PC-3 (cell line): ENCODE data around the gene MACROH2A1. TPM values are rescaled to one million over a fixed set of nuclear protein-coding genes. Genes with fewer than 3 reads are reported as not detected.

Experiments
- ATAC-seq: fragments of 200-7000 bp; cut with Tn5 transposase; 2 replicates; pipeline ENCODE4 v1.9.1; 2020; ENCODE audit warnings: mild to moderate bottlenecking, moderate library complexity
- BruUV-seq: library from RNA; stranded (reverse); fragments of 400-500 nt; replicated peaks from 2 replicates; lab custom pipeline; 2021; lab: Mats Ljungman, UMichigan
- CTCF ChIA-PET: fragments of 300-600 bp; sonication (Branson Sonifier 250); formaldehyde crosslinking; loops from one replicate; lab custom pipeline; 2022; ENCODE audit warnings: antibody characterized with exemption; lab: Charles Lee
- POLR2A ChIA-PET: fragments of 300-600 bp; sonication (Branson Sonifier 250); formaldehyde crosslinking; loops from one replicate; lab custom pipeline; 2022; ENCODE audit warnings: antibody characterized with exemption; ENCODE audit not compliant: unreplicated experiment; lab: Charles Lee
- DNase-seq: peaks from one replicate; pipeline ENCODE4 v3.0.0-alpha.2; 2015
- H2AFZ ChIP-seq: fragments of 300-600 bp; sonication (generic); 2 replicates; pipeline ENCODE4 v1.6.0; 2016; ENCODE audit warnings: antibody characterized with exemption, low read length
- H3F3A ChIP-seq: fragments of 300-600 bp; sonication (generic); one replicate; pipeline ENCODE4 v1.6.0; 2017; ENCODE audit warnings: antibody characterized with exemption, low read length, control low read depth, mild to moderate bottlenecking; ENCODE audit not compliant: unreplicated experiment
- H3K27ac ChIP-seq: fragments of 300-600 bp; sonication (generic); 2 replicates; pipeline ENCODE4 v1.5.1; 2016; ENCODE audit warnings: mild to moderate bottlenecking, low read length
- H3K27me3 ChIP-seq: fragments of 300-600 bp; sonication (generic); 2 replicates; pipeline ENCODE4 v1.6.1; 2016; ENCODE audit warnings: low read length, mixed read lengths
- H3K36me3 ChIP-seq: fragments of 300-600 bp; sonication (generic); 2 replicates; pipeline ENCODE4 v1.6.1; 2016; ENCODE audit warnings: low read depth, mixed run types, low read length, mixed read lengths
- H3K4me1 ChIP-seq: fragments of 300-600 bp; sonication (generic); 2 replicates; pipeline ENCODE4 v1.5.1; 2016; ENCODE audit warnings: low read length; ENCODE audit not compliant: insufficient read depth
- H3K4me2 ChIP-seq: fragments of 300-600 bp; sonication (generic); 2 replicates; pipeline ENCODE4 v1.6.0; 2016; ENCODE audit warnings: low read length
- H3K4me3 ChIP-seq: fragments of 300-600 bp; sonication (generic); 2 replicates; pipeline ENCODE4 v1.5.1; 2016; ENCODE audit warnings: mild to moderate bottlenecking, low read length, mixed read lengths
- H3K79me2 ChIP-seq: fragments of 300-600 bp; sonication (generic); 2 replicates; pipeline ENCODE4 v1.6.1; 2017; ENCODE audit warnings: low read length, mixed read lengths
- H3K9ac ChIP-seq: fragments of 300-600 bp; sonication (generic); 2 replicates; pipeline ENCODE4 v1.6.0; 2016; ENCODE audit warnings: mild to moderate bottlenecking, low read length
- H3K9me2 ChIP-seq: fragments of 300-600 bp; sonication (generic); replicated peaks from 2 replicates; pipeline ENCODE4 v1.6.1; 2016; ENCODE audit warnings: mixed run types, low read length, mixed read lengths
- H3K9me3 ChIP-seq: fragments of 300-600 bp; sonication (generic); 2 replicates; pipeline ENCODE4 v1.6.1; 2016; ENCODE audit warnings: low read length, mixed read lengths
- H4K20me1 ChIP-seq: fragments of 300-600 bp; sonication (generic); 2 replicates; pipeline ENCODE4 v1.6.1; 2016; ENCODE audit warnings: low read length, mixed read lengths
- EZH2 ChIP-seq: fragments of 300-600 bp; sonication (generic); IDR thresholded peaks from one replicate; pipeline ENCODE4 v1.6.1; 2017; ENCODE audit warnings: antibody characterized with exemption, mild to moderate bottlenecking, low read length; ENCODE audit not compliant: unreplicated experiment
- EZH2phosphoT487 ChIP-seq: fragments of 300-600 bp; sonication (generic); IDR thresholded peaks from 2 replicates; pipeline ENCODE4 v1.6.1; 2018; ENCODE audit warnings: mild to moderate bottlenecking, antibody characterized with exemption, low read length, borderline replicate concordance
- intact Hi-C: fragments of 100-400 bp; cut with micrococcal nuclease; formaldehyde crosslinking; loops from 2 replicates; pipeline ENCODE4 v1.9.0; 2023
- total RNA-seq: library from RNA; depleted of rRNA; stranded (reverse); fragments of >200 nt; gene quantifications from 2 replicates; pipeline ENCODE4 v1.2.3, GENCODE V29; 2014
- TF ChIP-seq, protein P1 (sequence below): fragments of 300-600 bp; sonication (generic); conservative IDR thresholded peaks from 2 replicates; pipeline ENCODE4 v1.5.1; 2017; ENCODE audit warnings: antibody characterized with exemption, low read depth, mild to moderate bottlenecking, low read length

The MACROH2A1 gene
- total RNA-seq, 1 experiment from 2014 or later, result 388 TPM

GRCh38 chr5:135385576-135385975, 13.5 kb downstream of the MACROH2A1 start:
- Histone ChIP-seq H3F3A (no peaks in the 10 kb centered on the region), H3K27me3 (no peaks in the 10 kb centered on the region), H3K9me2 (no peaks in the 10 kb centered on the region), H3K4me2 (no peak overlapping the region), H3K36me3 (peaks cover 63% of the 10 kb centered on the region), H3K4me3 (no peak overlapping the region), H3K27ac (no peak overlapping the region), H3K79me2 (peaks cover 85% of the 10 kb centered on the region), H2AFZ (no peak overlapping the region), H3K9ac (no peak overlapping the region), H4K20me1 (0 out of 2 replicates have a peak, but pooled peaks cover 16% of the 10 kb centered on the region), H3K9me3 (no peaks in the 10 kb centered on the region), H3K4me1 (peaks cover 21% of the 10 kb centered on the region)
- CTCF ChIA-PET, result no interaction called here
- ATAC-seq (no peak), DNase-seq (no peak)
- POLR2A ChIA-PET, result no interaction called here
- intact Hi-C loops, result no loop called here
- no TSS peak for BruUV-seq
- TF ChIP-seq EZH2 (no peak), EZH2phosphoT487 (no peak)
- TF ChIP-seq, protein P1, sequence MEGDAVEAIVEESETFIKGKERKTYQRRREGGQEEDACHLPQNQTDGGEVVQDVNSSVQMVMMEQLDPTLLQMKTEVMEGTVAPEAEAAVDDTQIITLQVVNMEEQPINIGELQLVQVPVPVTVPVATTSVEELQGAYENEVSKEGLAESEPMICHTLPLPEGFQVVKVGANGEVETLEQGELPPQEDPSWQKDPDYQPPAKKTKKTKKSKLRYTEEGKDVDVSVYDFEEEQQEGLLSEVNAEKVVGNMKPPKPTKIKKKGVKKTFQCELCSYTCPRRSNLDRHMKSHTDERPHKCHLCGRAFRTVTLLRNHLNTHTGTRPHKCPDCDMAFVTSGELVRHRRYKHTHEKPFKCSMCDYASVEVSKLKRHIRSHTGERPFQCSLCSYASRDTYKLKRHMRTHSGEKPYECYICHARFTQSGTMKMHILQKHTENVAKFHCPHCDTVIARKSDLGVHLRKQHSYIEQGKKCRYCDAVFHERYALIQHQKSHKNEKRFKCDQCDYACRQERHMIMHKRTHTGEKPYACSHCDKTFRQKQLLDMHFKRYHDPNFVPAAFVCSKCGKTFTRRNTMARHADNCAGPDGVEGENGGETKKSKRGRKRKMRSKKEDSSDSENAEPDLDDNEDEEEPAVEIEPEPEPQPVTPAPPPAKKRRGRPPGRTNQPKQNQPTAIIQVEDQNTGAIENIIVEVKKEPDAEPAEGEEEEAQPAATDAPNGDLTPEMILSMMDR, result no peak

DNA sequence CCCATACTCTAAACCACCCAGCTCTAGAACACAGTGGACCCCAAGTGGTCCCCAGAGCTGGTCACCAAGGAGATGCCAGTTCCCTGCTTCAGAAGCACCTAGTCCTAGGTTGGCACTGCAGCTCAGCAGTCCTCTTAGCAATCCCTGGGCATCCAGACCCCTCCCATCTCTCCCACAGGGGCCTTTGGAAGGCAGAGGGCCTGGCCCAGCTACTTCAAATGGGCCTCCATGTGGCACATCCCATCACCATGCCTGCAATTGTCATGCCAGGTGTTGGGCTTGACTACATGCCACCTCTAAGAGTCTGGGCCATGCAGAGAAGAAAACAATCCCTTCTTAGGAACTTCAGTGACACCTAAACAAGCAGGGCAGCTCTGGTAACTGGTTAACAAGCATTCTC, 14.1 kb downstream of the MACROH2A1 start:
- ChIA-PET POLR2A (no interaction called here), CTCF (no interaction called here)
- H3K36me3 ChIP-seq, result peaks cover 70% of the 10 kb centered on the region
- TF ChIP-seq, protein P1, result no peak
- TF ChIP-seq EZH2, result no peak
- TF ChIP-seq EZH2phosphoT487, result no peak
- no peak for ATAC-seq
- no peak for DNase-seq
- no peaks in the 10 kb centered on the region for H3K9me2 ChIP-seq
- no TSS peak for BruUV-seq
- no peak overlapping the region for H3K27ac ChIP-seq
- no peaks in the 10 kb centered on the region for H3F3A ChIP-seq
- no peak overlapping the region for H3K4me3 ChIP-seq
- intact Hi-C loops, result no loop called here
- no peaks in the 10 kb centered on the region for H3K27me3 ChIP-seq
- H4K20me1 ChIP-seq, result 0 out of 2 replicates have a peak, but pooled peaks cover 11% of the 10 kb centered on the region
- no peak overlapping the region for H3K4me2 ChIP-seq
- H3K9ac ChIP-seq, result no peak overlapping the region
- peaks cover 84% of the 10 kb centered on the region for H3K79me2 ChIP-seq
- no peak overlapping the region for H2AFZ ChIP-seq
- no peaks in the 10 kb centered on the region for H3K9me3 ChIP-seq
- H3K4me1 ChIP-seq, result peaks cover 21% of the 10 kb centered on the region

DNA sequence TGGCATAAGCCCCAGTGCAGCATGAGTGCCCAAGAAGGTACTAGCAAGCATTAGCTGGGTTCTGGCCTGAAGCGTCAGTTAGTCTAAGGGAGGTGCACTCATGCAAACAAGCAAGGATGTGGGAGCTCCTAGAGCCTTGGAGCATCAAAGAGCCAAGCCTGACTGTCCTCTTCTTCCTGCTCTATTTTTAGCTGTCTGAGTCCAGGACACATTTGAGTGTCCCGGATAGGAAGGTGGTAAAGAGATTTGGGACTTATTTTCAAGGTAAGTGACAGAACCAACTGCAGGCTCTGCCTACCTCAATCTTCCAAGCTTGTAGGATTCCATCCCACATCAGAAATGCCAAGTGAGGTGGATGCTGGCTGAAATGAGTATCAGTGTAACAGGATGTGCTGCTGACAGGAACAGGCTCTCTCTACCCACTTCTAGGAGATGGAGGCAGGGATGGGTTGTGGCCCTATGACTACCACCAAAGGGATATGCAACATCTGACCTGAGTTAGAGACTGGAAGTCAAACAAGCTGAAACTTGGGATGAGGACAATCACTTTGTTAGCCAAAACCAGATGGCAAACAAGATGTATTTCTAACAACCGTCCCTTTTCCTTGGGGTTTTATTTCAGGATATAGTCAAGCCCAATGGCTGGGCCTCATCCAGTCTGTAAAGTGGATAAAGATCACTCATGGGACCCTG, 15.1 kb downstream of the MACROH2A1 start:
- no peak overlapping the region for H3K9ac ChIP-seq
- DNase-seq (no peak), ATAC-seq (no peak)
- peaks cover 21% of the 10 kb centered on the region for H3K4me1 ChIP-seq
- BruUV-seq, result no TSS peak
- peaks cover 74% of the 10 kb centered on the region for H3K36me3 ChIP-seq
- H3K4me2 ChIP-seq, result no peak overlapping the region
- intact Hi-C loops, result no loop called here
- no peak overlapping the region for H3K27ac ChIP-seq
- 0 out of 2 replicates have a peak, but pooled peaks cover 10% of the 10 kb centered on the region for H4K20me1 ChIP-seq
- H3K27me3 ChIP-seq, result no peaks in the 10 kb centered on the region
- H3K4me3 ChIP-seq, result no peak overlapping the region
- H3K79me2 ChIP-seq, result peaks cover 83% of the 10 kb centered on the region
- ChIA-PET POLR2A (no interaction called here), CTCF (no interaction called here)
- no peaks in the 10 kb centered on the region for H3F3A ChIP-seq
- TF ChIP-seq, protein P1, result no peak
- TF ChIP-seq EZH2phosphoT487 (no peak), EZH2 (no peak)
- no peak overlapping the region for H2AFZ ChIP-seq
- no peaks in the 10 kb centered on the region for H3K9me3 ChIP-seq
- no peaks in the 10 kb centered on the region for H3K9me2 ChIP-seq
